Activated T-cell treated with anti-CD3 and anti-CD28 coated beads, Interleukin-2, amount 50 U/mL, for 24 hours (primary cell): Measurements from ENCODE around the gene PLCB1.

Source experiments
- DNase-seq: peaks from one replicate; pipeline ENCODE4 v3.0.0-alpha.2; 2020
- H3K27ac Mint-ChIP-seq: 2 replicates; pipeline ENCODE4 v1.8.0; 2020; ENCODE audit warnings: mild to moderate bottlenecking, mixed read lengths
- H3K27me3 Mint-ChIP-seq: 2 replicates; pipeline ENCODE4 v1.8.0; 2020; ENCODE audit warnings: mixed read lengths
- H3K36me3 Mint-ChIP-seq: 2 replicates; pipeline ENCODE4 v1.8.0; 2020; ENCODE audit warnings: low read depth, mixed read lengths
- H3K4me1 Mint-ChIP-seq: 2 replicates; pipeline ENCODE4 v1.8.0; 2020; ENCODE audit warnings: low read depth, mixed read lengths
- H3K4me3 Mint-ChIP-seq: 2 replicates; pipeline ENCODE4 v1.8.0; 2020; ENCODE audit warnings: mild to moderate bottlenecking, moderate library complexity, mixed read lengths
- H3K9me3 Mint-ChIP-seq: 2 replicates; pipeline ENCODE4 v1.8.0; 2020; ENCODE audit warnings: mixed read lengths

The PLCB1 gene

GRCh38 chr20:8413691-8414090 is 281.6 kb downstream of the PLCB1 start:
- Mint-ChIP-seq H3K9me3 (no peaks in the 10 kb centered on the region), H3K27ac (no peak overlapping the region), H3K4me3 (no peak overlapping the region), H3K4me1 (peaks cover 2% of the 10 kb centered on the region), H3K27me3 (no peaks in the 10 kb centered on the region), H3K36me3 (no peaks in the 10 kb centered on the region)
- DNase-seq: no peak

- no peaks in the 10 kb centered on the region for H3K9me3 Mint-ChIP-seq
- no peak overlapping the region for H3K4me3 Mint-ChIP-seq
- peaks cover 2% of the 10 kb centered on the region for H3K4me1 Mint-ChIP-seq
- H3K36me3 Mint-ChIP-seq: no peaks in the 10 kb centered on the region
- no peak for DNase-seq
- H3K27ac Mint-ChIP-seq: no peak overlapping the region
- H3K27me3 Mint-ChIP-seq: no peaks in the 10 kb centered on the region
These were observed 282.7 kb downstream of the PLCB1 start for GRCh38 chr20:8414586-8415274.

- H3K4me3 Mint-ChIP-seq: no peak overlapping the region
- no peaks in the 10 kb centered on the region for H3K27me3 Mint-ChIP-seq
- no peaks in the 10 kb centered on the region for H3K9me3 Mint-ChIP-seq
- H3K27ac Mint-ChIP-seq: no peak overlapping the region
- no peaks in the 10 kb centered on the region for H3K36me3 Mint-ChIP-seq
- peaks cover 2% of the 10 kb centered on the region for H3K4me1 Mint-ChIP-seq
- no peak for DNase-seq
These were observed 289.9 kb downstream of the PLCB1 start for GRCh38 chr20:8421981-8422380.

GRCh38 chr20:8423482-8423881 is 291.4 kb downstream of the PLCB1 start:
- H3K36me3 Mint-ChIP-seq: no peaks in the 10 kb centered on the region
- no peak overlapping the region for H3K4me3 Mint-ChIP-seq
- no peak for DNase-seq
- H3K9me3 Mint-ChIP-seq: no peaks in the 10 kb centered on the region
- peaks cover 4% of the 10 kb centered on the region for H3K4me1 Mint-ChIP-seq
- no peaks in the 10 kb centered on the region for H3K27me3 Mint-ChIP-seq
- no peak overlapping the region for H3K27ac Mint-ChIP-seq

- H3K9me3 Mint-ChIP-seq: no peaks in the 10 kb centered on the region
- no peaks in the 10 kb centered on the region for H3K36me3 Mint-ChIP-seq
- peaks cover 8% of the 10 kb centered on the region for H3K4me1 Mint-ChIP-seq
- no peak overlapping the region for H3K27ac Mint-ChIP-seq
- no peak overlapping the region for H3K4me3 Mint-ChIP-seq
- no peak for DNase-seq
- H3K27me3 Mint-ChIP-seq: no peaks in the 10 kb centered on the region
These were observed 291.9 kb downstream of the PLCB1 start for GRCh38 chr20:8424010-8424409.

GRCh38 chr20:8425016-8425415 is 292.9 kb downstream of the PLCB1 start:
- Mint-ChIP-seq H3K36me3 (no peaks in the 10 kb centered on the region), H3K27me3 (no peaks in the 10 kb centered on the region), H3K9me3 (no peaks in the 10 kb centered on the region), H3K27ac (no peak overlapping the region), H3K4me1 (peaks cover 13% of the 10 kb centered on the region), H3K4me3 (no peak overlapping the region)
- DNase-seq: no peak

GRCh38 chr20:8425802-8426201 is 293.7 kb downstream of the PLCB1 start:
- H3K4me1 Mint-ChIP-seq: peaks cover 13% of the 10 kb centered on the region
- H3K27ac Mint-ChIP-seq: no peak overlapping the region
- no peaks in the 10 kb centered on the region for H3K36me3 Mint-ChIP-seq
- no peaks in the 10 kb centered on the region for H3K27me3 Mint-ChIP-seq
- H3K9me3 Mint-ChIP-seq: no peaks in the 10 kb centered on the region
- no peak overlapping the region for H3K4me3 Mint-ChIP-seq
- no peak for DNase-seq

GRCh38 chr20:8427419-8428040 is 295.5 kb downstream of the PLCB1 start:
- DNase-seq: no peak
- H3K4me1 Mint-ChIP-seq: peaks cover 13% of the 10 kb centered on the region

GRCh38 chr20:8428988-8429387 is 296.9 kb downstream of the PLCB1 start:
- no peak for DNase-seq

More at GRCh38 chr20:8427419-8428040, 295.5 kb downstream of the PLCB1 start:
- no peaks in the 10 kb centered on the region for H3K27me3 Mint-ChIP-seq
- H3K27ac Mint-ChIP-seq: no peak overlapping the region
- no peaks in the 10 kb centered on the region for H3K36me3 Mint-ChIP-seq
- no peak overlapping the region for H3K4me3 Mint-ChIP-seq
- H3K9me3 Mint-ChIP-seq: no peaks in the 10 kb centered on the region

GRCh38 chr20:8431538-8432434 is 299.7 kb downstream of the PLCB1 start:
- Mint-ChIP-seq H3K4me1 (peaks cover 11% of the 10 kb centered on the region), H3K4me3 (no peak overlapping the region), H3K36me3 (no peaks in the 10 kb centered on the region), H3K27me3 (no peaks in the 10 kb centered on the region), H3K9me3 (no peaks in the 10 kb centered on the region), H3K27ac (no peak overlapping the region)
- no peak for DNase-seq

More at GRCh38 chr20:8428988-8429387, 296.9 kb downstream of the PLCB1 start:
- H3K36me3 Mint-ChIP-seq: no peaks in the 10 kb centered on the region
- no peaks in the 10 kb centered on the region for H3K9me3 Mint-ChIP-seq
- H3K27ac Mint-ChIP-seq: no peak overlapping the region
- H3K4me3 Mint-ChIP-seq: no peak overlapping the region
- peaks cover 12% of the 10 kb centered on the region for H3K4me1 Mint-ChIP-seq
- H3K27me3 Mint-ChIP-seq: no peaks in the 10 kb centered on the region

- Mint-ChIP-seq H3K4me1 (peaks cover 11% of the 10 kb centered on the region), H3K4me3 (no peak overlapping the region), H3K9me3 (no peaks in the 10 kb centered on the region), H3K27ac (no peak overlapping the region), H3K27me3 (no peaks in the 10 kb centered on the region), H3K36me3 (no peaks in the 10 kb centered on the region)
- DNase-seq: no peak
These were observed 300.5 kb downstream of the PLCB1 start for GRCh38 chr20:8432435-8433148.

GRCh38 chr20:8433291-8433690 is 301.2 kb downstream of the PLCB1 start:
- no peak overlapping the region for H3K27ac Mint-ChIP-seq
- H3K4me1 Mint-ChIP-seq: peaks cover 11% of the 10 kb centered on the region
- no peak overlapping the region for H3K4me3 Mint-ChIP-seq
- H3K9me3 Mint-ChIP-seq: no peaks in the 10 kb centered on the region
- no peak for DNase-seq
- H3K36me3 Mint-ChIP-seq: no peaks in the 10 kb centered on the region
- H3K27me3 Mint-ChIP-seq: no peaks in the 10 kb centered on the region

- Mint-ChIP-seq H3K4me1 (peaks cover 1% of the 10 kb centered on the region), H3K36me3 (no peaks in the 10 kb centered on the region), H3K9me3 (no peaks in the 10 kb centered on the region), H3K4me3 (no peak overlapping the region), H3K27me3 (no peaks in the 10 kb centered on the region), H3K27ac (no peak overlapping the region)
- no peak for DNase-seq
These were observed 302.3 kb downstream of the PLCB1 start for GRCh38 chr20:8434326-8434876.
